Transverse colon (tissue), 4 donors: ENCODE data around the gene PALLD. TPM values are rescaled to one million over a fixed set of nuclear protein-coding genes. Genes with fewer than 3 reads are reported as not detected.

Experiments used
- DNase-seq: peaks from one replicate; pipeline ENCODE4 v3.0.0-alpha.2; 2019
- H3K27ac ChIP-seq, 4 donors: fragments of 200-600 bp; sonication (generic); 2 replicates each; pipeline ENCODE4 v1.5.1; 2016 to 2018; ENCODE audit warnings: inconsistent platforms in 4 of 4
- H3K27me3 ChIP-seq: fragments of 200-600 bp; sonication (generic); 2 replicates; pipeline ENCODE4 v1.5.1; 2017; ENCODE audit warnings: inconsistent platforms
- H3K36me3 ChIP-seq, 4 donors: fragments of 200-600 bp; sonication (generic); 2 replicates each; pipeline ENCODE4 v1.5.1; 2017 to 2019; ENCODE audit warnings: inconsistent platforms in 4 of 4
- H3K4me1 ChIP-seq, 4 donors: fragments of 200-600 bp; sonication (generic); 2 replicates each; pipeline ENCODE4 v1.5.1; 2017 to 2020; ENCODE audit warnings: inconsistent platforms in 4 of 4
- H3K4me3 ChIP-seq, 4 donors: fragments of 200-600 bp; sonication (generic); 1 replicate in 1 of 4; 2 replicates in 3 of 4; pipeline versions ENCODE4 v1.5.1 to v1.6.1; 2017 to 2019; ENCODE audit warnings: inconsistent platforms in 4 of 4
- H3K9me3 ChIP-seq, 2 donors: fragments of 200-600 bp; sonication (generic); 2 replicates each; pipeline ENCODE4 v1.5.1; 2017 to 2019; ENCODE audit warnings: inconsistent platforms in 2 of 2
- EP300 ChIP-seq: sonication (generic); formaldehyde crosslinking; IDR thresholded peaks from one replicate; pipeline ENCODE4 v1.6.1; 2017; ENCODE audit warnings: antibody characterized with exemption, low read depth
- POLR2A ChIP-seq: fragments of 450-650 bp; IDR thresholded peaks from one replicate; pipeline ENCODE4 v1.6.1; 2016; ENCODE audit warnings: antibody characterized with exemption, mild to moderate bottlenecking, moderate library complexity
- POLR2AphosphoS5 ChIP-seq, 3 donors: sonication (generic); formaldehyde crosslinking; IDR thresholded peaks; one replicate each; pipeline ENCODE4 v1.6.1; 2016; ENCODE audit warnings: antibody characterized with exemption in 3 of 3
- WGBS, 2 donors: methylation state at CpG; one replicate each; pipeline ENCODE4 v1.1.5; 2018; ENCODE audit warnings: low coverage in 1 of 2; 5-methylcytosine and 5-hydroxymethylcytosine counted together
- in situ Hi-C, 4 donors: fragments of 200-750 bp; cut with MboI; loops; one replicate each; pipeline versions ENCODE4 v1.15.0 to v1.15.1; 2017; ENCODE audit warnings: low sequenced_read_pairs in 3 of 4, low pct_ligation_motif_present in 1 of 4, low pct_unique_long_range_greater_than_20kb in 1 of 4
- intact Hi-C: fragments of 100-400 bp; cut with DNase I; formaldehyde crosslinking; loops from one replicate; pipeline ENCODE4 v1.15.1; 2023; ENCODE audit warnings: low total_unique reads
- total RNA-seq, 4 donors: library from RNA; depleted of rRNA; stranded (reverse); fragments of >200 nt; gene quantifications; one replicate each; pipeline ENCODE4 v1.1.0, GENCODE V29; 2016
- TF ChIP-seq, protein P1 (sequence below), 5 experiments: fragments of 200-600 bp in 3 of 5; fragments of 450-650 bp in 2 of 5; sonication (generic) in 3 of 5; IDR thresholded peaks; 1 replicate in 2 of 5; 2 replicates in 3 of 5; pipeline ENCODE4 v1.5.1; 2016 to 2017; ENCODE audit warnings: antibody characterized with exemption in 5 of 5, inconsistent platforms in 3 of 5, mild to moderate bottlenecking in 2 of 5, moderate library complexity in 1 of 5

PALLD gene
- total RNA-seq, 4 donors from 2014 or later: 230 to 309 (median 278) TPM

DNA sequence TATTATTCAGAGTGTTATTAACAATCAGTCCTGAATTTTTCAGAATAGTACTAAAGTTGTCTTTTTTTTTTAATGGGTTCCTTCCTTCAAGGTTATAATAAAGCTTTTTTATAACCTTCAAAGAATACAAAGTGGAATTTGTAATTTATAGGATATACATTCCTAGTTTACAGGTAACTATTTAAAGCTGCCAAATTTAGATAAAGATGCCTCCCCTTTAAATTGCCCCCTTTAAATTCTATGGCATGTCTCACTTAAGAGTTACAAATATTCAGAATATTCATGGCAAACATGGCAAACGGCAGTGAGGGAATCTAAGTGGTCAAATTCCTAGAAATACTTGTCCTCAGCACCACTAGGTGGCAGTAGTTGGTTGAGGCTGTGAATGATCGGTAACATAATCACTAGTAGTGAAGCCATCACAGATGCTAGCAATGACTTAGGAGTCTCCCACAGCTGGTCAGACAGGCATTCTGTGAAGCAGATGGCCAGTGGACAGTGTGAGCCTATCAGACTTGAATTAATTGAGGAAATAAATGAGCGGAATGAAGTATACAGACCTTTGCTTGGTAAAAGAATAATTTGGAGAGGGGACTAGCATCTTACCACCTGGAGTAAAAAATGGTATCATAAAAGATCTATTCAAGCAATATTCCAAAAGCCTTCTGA is 426.8 kb downstream of the PALLD start:
- Histone ChIP-seq H3K27me3 (no peaks in the 10 kb centered on the region), H3K9me3 (no peaks in the 10 kb centered on the region), H3K4me3 (no peak overlapping the region), H3K27ac (peak overlapping the region in 2 of 4 donors; percentile 6 to 18), H3K36me3 (peaks cover 0 to 58% (median 24%) of the 10 kb centered on the region in 4 donors), H3K4me1 (no peaks in the 10 kb centered on the region)
- intact Hi-C loops: loop anchor here (5.0 to 10.0 kb wide), 2 partner anchors 211 to 561 kb away; no protein-coding TSS in a partner anchor
- in situ Hi-C loops: loop anchor here (5.0 to 25.0 kb wide), 5 partner anchors 211 to 736 kb away; no protein-coding TSS in a partner anchor
- no peak for TF ChIP-seq POLR2A
- no peak for TF ChIP-seq EP300
- TF ChIP-seq POLR2AphosphoS5 (IDR thresholded peaks at IDR 0.05): peak in 1 of 3 donors; percentile 11
- TF ChIP-seq, protein P1, sequence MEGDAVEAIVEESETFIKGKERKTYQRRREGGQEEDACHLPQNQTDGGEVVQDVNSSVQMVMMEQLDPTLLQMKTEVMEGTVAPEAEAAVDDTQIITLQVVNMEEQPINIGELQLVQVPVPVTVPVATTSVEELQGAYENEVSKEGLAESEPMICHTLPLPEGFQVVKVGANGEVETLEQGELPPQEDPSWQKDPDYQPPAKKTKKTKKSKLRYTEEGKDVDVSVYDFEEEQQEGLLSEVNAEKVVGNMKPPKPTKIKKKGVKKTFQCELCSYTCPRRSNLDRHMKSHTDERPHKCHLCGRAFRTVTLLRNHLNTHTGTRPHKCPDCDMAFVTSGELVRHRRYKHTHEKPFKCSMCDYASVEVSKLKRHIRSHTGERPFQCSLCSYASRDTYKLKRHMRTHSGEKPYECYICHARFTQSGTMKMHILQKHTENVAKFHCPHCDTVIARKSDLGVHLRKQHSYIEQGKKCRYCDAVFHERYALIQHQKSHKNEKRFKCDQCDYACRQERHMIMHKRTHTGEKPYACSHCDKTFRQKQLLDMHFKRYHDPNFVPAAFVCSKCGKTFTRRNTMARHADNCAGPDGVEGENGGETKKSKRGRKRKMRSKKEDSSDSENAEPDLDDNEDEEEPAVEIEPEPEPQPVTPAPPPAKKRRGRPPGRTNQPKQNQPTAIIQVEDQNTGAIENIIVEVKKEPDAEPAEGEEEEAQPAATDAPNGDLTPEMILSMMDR (IDR thresholded peaks at IDR 0.05): peak; percentile 66 to 82 (median 73)
- peak; percentile 54 for DNase-seq
- 13 to 17% methylated on average over 3 of the region's 3 CpGs for WGBS, 2 donors

DNA sequence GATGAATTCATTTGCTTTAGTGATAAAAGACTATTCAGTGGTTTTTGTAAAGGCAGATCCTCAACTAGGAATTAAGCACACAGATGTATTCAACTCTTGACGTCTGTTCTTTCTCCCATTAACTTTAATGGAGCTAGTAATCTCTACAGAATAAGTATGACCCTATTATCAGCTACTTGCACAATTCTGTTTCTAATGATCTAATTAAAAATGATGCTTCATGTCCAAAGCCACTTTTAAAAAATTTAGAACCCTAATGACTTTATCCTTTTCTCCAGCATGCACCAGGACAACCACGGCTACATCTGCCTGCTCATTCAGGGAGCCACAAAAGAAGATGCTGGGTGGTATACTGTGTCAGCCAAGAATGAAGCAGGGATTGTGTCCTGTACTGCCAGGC is 427.8 kb downstream of the PALLD start:
- Histone ChIP-seq H3K27ac (no peak overlapping the region), H3K9me3 (no peaks in the 10 kb centered on the region), H3K27me3 (no peaks in the 10 kb centered on the region), H3K4me3 (no peak overlapping the region), H3K36me3 (peaks cover 0 to 58% (median 22%) of the 10 kb centered on the region in 4 donors), H3K4me1 (no peaks in the 10 kb centered on the region)
- WGBS, 2 donors: 86 to 90% methylated on average over 2 of the region's 2 CpGs
- in situ Hi-C loops: loop anchor here (5.0 to 25.0 kb wide), 6 partner anchors 212 to 737 kb away; no protein-coding TSS in a partner anchor
- intact Hi-C loops: loop anchor here (5.0 to 10.0 kb wide), 2 partner anchors 212 to 560 kb away; no protein-coding TSS in a partner anchor
- DNase-seq: no peak
- TF ChIP-seq EP300 (no peak), POLR2A (no peak), POLR2AphosphoS5 (IDR thresholded peaks at IDR 0.05) (no peak)
- TF ChIP-seq, protein P1 (IDR thresholded peaks at IDR 0.05): no peak

DNA sequence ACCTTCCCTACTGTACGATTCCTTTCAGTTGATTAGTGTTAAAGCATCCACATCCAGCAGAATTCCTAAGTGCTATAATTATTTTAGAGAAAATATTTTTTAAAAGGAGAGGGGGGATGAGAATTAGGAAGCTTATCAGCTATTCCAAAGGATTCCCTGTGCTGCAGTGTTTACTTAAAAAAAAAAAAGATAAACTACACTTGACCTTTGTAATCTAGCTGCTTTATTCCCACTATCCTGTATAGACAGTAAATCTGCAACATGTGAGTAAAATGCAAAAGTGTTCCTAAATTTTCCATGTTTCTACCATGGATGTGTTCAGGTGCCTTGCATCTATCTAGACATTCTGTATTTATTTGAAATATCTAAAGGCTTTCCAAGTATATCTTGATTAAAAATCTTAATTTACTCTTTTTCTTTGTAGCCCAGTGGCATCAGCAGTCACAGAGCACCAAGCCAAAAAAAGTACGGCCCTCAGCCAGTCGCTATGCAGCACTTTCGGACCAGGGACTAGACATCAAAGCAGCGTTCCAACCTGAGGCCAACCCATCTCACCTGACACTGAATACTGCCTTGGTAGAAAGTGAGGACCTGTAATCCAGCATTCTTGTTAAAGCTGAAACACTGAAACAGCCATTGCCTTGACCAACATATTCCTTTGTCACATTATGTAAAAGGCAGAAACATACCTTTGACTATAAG is 429.1 kb downstream of the PALLD start:
- in situ Hi-C loops (loop anchor here in 3 of 4 donors (10.0 to 25.0 kb wide), 2 partner anchors 559 to 561 kb away; no protein-coding TSS in a partner anchor), intact Hi-C loops (loop anchor here (10.0 kb wide), 1 partner anchor 559 kb away; no protein-coding TSS in a partner anchor)
- no peak for TF ChIP-seq POLR2AphosphoS5 (IDR thresholded peaks at IDR 0.05)
- no peak for TF ChIP-seq POLR2A
- no peak for TF ChIP-seq EP300
- TF ChIP-seq, protein P1 (IDR thresholded peaks at IDR 0.05): no peak
- H3K27me3 ChIP-seq: no peaks in the 10 kb centered on the region
- H3K4me1 ChIP-seq: no peaks in the 10 kb centered on the region
- H3K36me3 ChIP-seq: peaks cover 0 to 49% (median 22%) of the 10 kb centered on the region in 4 donors
- H3K9me3 ChIP-seq: no peaks in the 10 kb centered on the region
- H3K27ac ChIP-seq: no peak overlapping the region
- H3K4me3 ChIP-seq: no peak overlapping the region
- 92 to 96% methylated on average over 5 of the region's 5 CpGs for WGBS, 2 donors
- DNase-seq: no peak

DNA sequence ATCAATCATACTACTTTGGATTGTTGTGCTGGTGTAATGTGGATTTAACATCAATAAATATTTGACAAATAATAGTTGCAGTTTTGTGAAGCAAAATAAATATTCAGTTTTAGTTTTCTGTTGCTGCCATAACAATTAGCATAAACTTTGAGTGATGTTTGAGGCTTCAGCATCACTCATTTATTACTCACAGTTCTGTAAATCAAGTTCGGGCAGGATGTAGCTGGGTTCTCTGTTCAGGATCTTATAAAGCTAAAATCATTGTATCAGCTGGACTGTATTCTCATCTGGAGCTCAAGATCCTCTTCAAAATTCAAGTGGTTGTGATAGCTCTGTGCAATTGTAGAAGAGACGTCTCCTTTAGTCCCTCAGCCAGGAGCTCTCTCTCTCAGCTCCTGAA is 431.5 kb downstream of the PALLD start:
- WGBS, 2 donors: 88 to 95% methylated on average over 1 to 2 of the region's 2 CpGs
- intact Hi-C loops: loop anchor here (10.0 kb wide), 1 partner anchor 556 kb away; no protein-coding TSS in a partner anchor
- H3K27ac ChIP-seq: no peak overlapping the region
- H3K27me3 ChIP-seq: no peaks in the 10 kb centered on the region
- H3K4me3 ChIP-seq: no peak overlapping the region
- no peaks in the 10 kb centered on the region for H3K4me1 ChIP-seq
- TF ChIP-seq, protein P1 (IDR thresholded peaks at IDR 0.05): no peak
- TF ChIP-seq EP300 (no peak), POLR2AphosphoS5 (IDR thresholded peaks at IDR 0.05) (no peak), POLR2A (no peak)
- DNase-seq: no peak
- peaks cover 11 to 15% of the 10 kb centered on the region in 2 donors for H3K9me3 ChIP-seq
- in situ Hi-C loops: loop anchor here in 3 of 4 donors (10.0 to 25.0 kb wide), 2 partner anchors 556 to 559 kb away; no protein-coding TSS in a partner anchor
- H3K36me3 ChIP-seq: peaks cover 0 to 42% (median 22%) of the 10 kb centered on the region in 4 donors
